ENCODE data around the gene SCT.

GRCh38 chr11:578276-579035, 48.5 kb downstream of the SCT start:
- TF ChIP-seq KLF1 (tag by site-specific recombination; IDR thresholded peaks at IDR 0.05), result no peak
- TF ChIP-seq ZNF362 (tag by site-specific recombination; IDR thresholded peaks at IDR 0.05), result no peak
- no peak for TF ChIP-seq ZNF571 (tag by site-specific recombination; IDR thresholded peaks at IDR 0.05)
- TF ChIP-seq SETDB1 (IDR thresholded peaks at IDR 0.05; ENCODE audit: insufficient read length, low read length), result no peak
- no peak for TF ChIP-seq CTCF (tag by site-specific recombination; IDR thresholded peaks at IDR 0.05)
